ENCODE results near the gene RPP25L.
"Not testable (repeated sequence)": the region's sequence is repeated elsewhere in the genome, so short reads cannot be mapped to it uniquely, and the experiment has no call there.

Gene RPP25L

GRCh38 chr9:34611811-34612787, at the start of gene RPP25L:
RPP25L (minus strand) TSS chr9:34612097; CDS start chr9:34611296, 801 bp downstream.
- DNase-seq: peak; percentile 84

- no peak for DNase-seq
These were observed 47.8 kb upstream of the RPP25L start for GRCh38 chr9:34659592-34660253.

GRCh38 chr9:34658461-34658860, 46.6 kb upstream of the RPP25L start:
- DNase-seq: no peak

DNA sequence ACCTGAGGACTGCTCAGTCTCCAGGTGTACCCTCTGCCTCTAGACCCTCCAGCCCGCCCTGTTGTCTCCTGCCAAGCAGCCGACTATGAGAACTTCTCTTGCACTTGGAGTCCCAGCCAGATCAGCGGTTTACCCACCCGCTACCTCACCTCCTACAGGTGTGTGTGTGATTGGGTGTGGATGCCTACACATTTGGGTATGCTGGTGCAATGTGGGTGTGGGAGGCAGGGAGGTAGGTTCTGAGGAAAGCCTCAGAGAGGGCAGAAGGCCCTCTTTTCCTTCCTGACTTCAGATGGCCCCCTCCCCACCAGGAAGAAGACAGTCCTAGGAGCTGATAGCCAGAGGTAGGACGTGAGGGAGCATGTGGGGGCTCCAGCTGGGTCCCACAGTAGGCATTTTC, 45.1 kb upstream of the RPP25L start:
- no peak for DNase-seq

- no peak for DNase-seq
These were observed 43.5 kb upstream of the RPP25L start for GRCh38 chr9:34655394-34655793.

GRCh38 chr9:34654323-34655051, 42.6 kb upstream of the RPP25L start:
- no peak for DNase-seq

GRCh38 chr9:34653151-34654072, 41.5 kb upstream of the RPP25L start:
- DNase-seq: no peak

DNA sequence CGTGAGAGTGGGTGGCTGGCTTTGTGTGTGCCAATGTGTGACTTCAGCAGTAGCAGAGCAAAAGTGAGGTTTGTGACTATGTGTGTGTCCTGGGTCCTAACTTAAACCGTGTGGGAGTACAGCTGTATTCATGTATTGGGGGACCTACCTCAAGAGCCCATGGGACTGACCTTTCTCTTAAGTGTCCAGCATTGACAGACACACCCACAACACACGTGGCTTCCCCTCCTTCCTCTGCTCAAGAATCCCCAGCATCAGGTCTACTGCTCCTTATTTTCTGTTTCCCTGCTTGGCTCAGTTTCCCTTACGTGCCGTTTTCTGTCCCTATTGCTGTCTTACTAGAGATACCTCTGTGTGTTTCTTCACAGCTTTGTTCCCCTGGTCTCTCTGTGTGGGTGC, 40.7 kb upstream of the RPP25L start:
- DNase-seq: no peak

DNA sequence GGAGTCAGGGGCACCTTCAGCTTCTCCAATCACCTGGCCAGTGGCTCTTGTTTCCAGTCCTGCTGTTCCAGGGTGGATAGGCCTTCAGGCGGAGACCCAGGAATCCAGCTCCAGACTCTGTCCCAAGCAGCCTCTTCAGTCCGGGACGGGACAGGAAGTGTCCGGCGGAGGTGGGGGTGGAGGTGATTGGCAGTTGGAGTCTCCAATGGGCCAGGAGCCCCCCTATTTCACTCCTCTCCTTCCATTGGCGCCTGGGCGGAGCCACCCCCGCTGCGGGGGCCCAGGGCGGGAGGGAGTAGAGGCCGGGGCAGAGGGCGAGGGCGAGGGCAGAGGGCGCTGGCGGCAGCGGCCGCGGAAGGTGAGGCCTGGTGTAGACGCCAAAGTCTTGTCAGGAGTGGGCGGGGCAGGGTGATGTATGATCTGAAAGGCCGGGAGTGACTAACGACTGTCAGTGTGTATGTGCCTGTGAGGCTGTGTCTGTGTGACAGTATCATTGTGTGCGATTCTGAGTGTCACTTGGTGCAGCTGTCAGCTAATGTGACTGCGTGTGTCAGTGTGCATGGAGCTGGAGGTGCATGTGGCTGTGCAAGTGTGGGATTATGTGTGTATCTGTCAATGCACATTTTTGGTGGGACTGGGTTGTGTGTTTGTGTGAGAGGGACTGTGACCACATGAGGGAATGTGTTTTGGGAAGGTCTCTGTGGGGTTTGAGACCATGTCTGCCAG, 40.1 kb upstream of the RPP25L start, which contains the start of gene IL11RA:
Gene IL11RA (plus strand): TSS at position 310 of the 726 bp plus-strand sequence. CDS start 3,033 bp downstream, outside the sequence.
- DNase-seq: peak; percentile 45

DNA sequence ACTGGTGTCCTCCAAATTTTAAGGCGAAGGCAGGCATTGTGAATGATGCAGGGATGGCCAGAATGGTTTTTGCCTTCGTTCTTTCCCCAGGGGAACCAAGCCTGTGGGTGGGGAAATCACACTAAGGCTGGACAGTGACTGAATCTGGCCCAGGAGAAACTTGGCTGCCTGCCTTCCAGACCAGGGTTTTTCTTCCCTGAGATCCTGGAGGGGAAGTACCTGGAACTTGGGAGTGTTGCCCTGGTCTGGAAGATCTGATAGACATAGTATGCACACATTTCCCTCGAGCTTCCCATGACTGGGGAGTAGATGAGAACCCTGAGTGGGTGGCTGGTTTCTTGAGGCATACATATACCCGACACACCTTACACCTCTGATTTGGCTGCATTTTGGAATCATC, 39.4 kb upstream of the RPP25L start:
- no peak for DNase-seq

GRCh38 chr9:34650816-34651215, 38.9 kb upstream of the RPP25L start:
- DNase-seq: no peak

- DNase-seq: no peak
These were observed 36.8 kb upstream of the RPP25L start for GRCh38 chr9:34648673-34649072.

DNA sequence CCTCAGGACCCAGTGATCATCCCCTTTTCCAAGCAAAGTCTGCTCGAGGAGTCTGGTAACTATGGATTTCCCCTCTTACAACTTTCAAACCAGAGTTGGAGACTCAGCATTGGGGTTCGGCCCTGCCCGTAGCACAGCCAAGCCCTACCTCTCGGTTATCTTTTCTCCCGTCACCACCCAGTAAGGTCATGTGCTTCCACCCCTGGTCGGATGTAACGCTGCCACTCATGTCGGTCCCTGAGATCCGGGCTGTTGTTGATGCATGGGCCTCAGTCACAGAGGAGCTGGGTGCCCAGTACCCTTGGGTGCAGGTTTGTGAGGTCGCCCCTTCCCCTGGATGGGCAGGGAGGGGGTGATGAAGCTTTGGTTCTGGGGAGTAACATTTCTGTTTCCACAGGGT, 35.8 kb upstream of the RPP25L start:
- no peak for DNase-seq

GRCh38 chr9:34647084-34647403, 35.1 kb upstream of the RPP25L start:
- no peak for DNase-seq

DNA sequence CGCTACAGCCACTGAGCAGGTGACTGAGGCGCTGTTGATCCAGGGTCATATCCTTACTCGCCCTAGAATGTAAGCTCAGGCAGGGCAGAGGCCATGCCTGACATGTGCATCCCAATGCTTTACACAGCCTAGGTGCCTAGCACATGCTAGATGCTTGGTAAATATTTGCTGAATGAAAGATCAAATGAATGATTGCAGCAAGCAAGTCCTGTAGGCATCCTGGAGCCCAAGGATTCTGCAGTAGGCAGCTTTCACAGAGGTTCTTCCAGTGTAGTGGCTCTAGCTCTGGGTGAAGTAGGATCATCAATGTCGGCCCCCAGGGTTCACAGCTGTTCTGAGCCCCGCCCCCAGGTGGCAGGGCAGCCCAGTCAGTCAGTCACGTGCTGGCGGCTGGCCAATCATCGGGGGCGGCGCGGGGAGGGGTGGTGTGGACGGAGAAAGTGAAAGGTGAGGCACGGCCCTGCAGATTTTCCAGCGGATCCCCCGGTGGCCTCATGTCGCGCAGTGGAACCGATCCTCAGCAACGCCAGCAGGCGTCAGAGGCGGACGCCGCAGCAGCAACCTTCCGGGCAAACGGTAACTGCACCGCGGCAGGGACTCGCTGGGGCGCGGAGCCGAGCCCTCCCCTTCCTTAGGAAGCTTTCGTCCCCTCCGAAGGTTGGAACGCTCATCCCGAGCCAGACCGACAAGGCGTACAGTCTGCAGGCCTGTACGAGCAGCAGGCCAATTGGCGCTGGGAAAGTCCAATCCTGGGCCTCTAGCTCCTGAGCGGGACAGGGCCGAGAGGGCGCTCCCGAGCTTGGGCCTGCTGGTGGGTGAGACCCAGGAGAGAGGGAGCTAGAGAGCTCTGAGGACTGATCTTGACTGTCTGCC, 34.5 kb upstream of the RPP25L start, which contains the start of gene GALT:
Gene GALT (plus strand): TSS at position 465 of the 873 bp plus-strand sequence. CDS start 30 bp downstream, at position 495.
- DNase-seq: peak; percentile 98

DNA sequence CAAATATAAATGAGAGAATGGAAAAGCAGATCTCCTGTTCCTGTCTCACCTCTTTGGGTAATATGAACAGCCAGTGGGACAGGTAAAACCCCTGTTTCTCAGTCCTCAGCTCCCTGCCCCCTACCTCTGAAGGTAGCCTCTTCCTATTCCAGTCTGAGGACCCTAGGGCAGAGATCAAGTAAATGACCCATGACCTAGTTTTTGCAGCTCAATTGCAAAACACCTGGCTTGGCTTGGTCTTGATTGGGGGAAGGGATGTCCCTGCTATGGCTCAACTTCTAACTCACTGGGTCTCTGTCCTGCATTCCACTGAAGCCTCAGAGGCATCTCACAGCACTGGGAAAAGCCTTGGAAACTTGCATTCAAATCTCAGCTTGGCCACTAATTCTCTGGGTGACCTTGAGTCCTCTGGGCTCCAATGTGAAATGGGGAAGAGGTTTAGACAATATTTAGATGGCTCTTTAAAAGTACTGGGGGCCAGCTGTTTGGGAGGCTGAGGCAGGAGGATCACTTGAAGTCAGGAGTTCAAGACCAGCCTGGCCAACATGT, 32.9 kb upstream of the RPP25L start:
- DNase-seq: no peak

DNA sequence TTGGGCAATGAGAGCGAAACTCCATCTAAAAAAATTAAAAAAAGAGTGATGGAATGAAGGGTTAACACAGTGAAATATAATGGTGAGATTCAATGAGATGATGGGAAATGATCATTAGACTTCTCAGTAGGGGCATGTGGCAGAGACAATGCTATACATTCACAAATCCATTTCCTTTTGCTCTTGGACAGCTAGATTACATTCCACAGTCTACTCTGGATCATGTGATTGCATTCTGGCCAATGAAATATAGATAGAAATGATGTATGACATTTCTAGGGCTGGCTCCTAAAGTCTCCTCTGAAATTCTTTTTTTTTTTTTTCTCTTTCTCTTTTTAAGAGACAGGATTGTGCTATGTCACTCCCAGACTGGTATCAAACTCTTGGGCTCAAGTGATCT, 30.8 kb upstream of the RPP25L start:
- no peak for DNase-seq

DNA sequence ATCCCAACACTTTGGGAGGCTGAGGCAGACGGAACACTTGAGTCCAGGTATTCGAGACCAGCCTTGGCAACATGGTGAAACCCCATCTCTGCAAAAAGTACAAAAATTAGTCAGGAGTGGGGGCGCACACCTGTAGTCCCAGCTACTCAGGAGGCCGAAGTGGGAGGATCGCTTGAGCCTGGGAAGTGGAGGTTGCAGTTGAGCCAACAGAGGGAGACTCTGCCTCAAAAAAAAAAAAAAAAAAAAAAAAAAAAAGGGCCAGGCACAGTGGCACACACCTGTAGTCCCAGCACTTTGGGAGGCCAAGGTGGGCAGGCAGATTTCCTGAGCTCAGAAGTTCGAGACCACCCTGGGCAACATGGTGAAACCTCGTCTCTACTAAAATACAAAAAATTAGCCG, 27.4 kb upstream of the RPP25L start:
- not testable (repeated sequence) for DNase-seq

DNA sequence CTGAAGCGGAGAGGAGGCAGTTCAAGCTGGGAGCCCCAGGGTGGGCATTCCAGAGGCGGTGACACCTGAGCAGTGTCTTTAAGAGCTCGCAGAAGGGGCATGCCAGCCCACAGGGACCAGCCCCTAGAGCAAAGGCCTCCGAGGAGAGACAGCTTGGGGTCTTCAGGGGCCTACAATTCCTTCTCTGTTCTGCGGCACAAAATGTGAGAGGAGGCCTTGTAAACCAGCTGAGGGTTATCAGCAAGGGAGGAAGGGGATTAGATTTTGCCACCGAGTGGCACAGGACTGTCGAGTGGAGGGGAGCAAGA, 26.2 kb upstream of the RPP25L start:
- DNase-seq: no peak

Measured in activated T-cell treated with anti-CD3 and anti-CD28 coated beads for 4 hours (primary cell).